Endothelial cell of umbilical vein (primary cell): ENCODE data around the gene ZNF516. TPM values are rescaled to one million over a fixed set of nuclear protein-coding genes. Genes with fewer than 3 reads are reported as not detected.

Experiments used
- BruUV-seq: library from RNA; stranded (reverse); fragments of 400-500 nt; replicated peaks from 2 replicates; lab custom pipeline; 2021; lab: Mats Ljungman, UMichigan
- CTCF ChIA-PET: fragments of 300-600, 350-600 bp; sonication (Branson Sonifier 250); formaldehyde crosslinking; loops from one replicate; lab custom pipeline; 2021; ENCODE audit warnings: antibody characterized with exemption, inconsistent platforms; lab: Charles Lee
- POLR2A ChIA-PET: fragments of 300-600, 350-600 bp; sonication (Branson Sonifier 250); formaldehyde crosslinking; loops from one replicate; lab custom pipeline; 2021; ENCODE audit warnings: antibody characterized with exemption, inconsistent platforms; lab: Charles Lee
- DNase-seq: peaks from one replicate; pipeline ENCODE4 v3.0.0-alpha.2; 2011; ENCODE audit warnings: low read depth, low spot score
- FAIRE-seq: peaks from 2 replicates; lab custom pipeline; 2011; peaks lifted over from hg19 to GRCh38; lab: Jason Lieb, UNC
- H2AFZ ChIP-seq: 2 replicates; pipeline ENCODE4 v1.6.0; 2012; ENCODE audit warnings: low read depth, low read length, control low read depth, inconsistent platforms
- H3K27ac ChIP-seq: 2 replicates; pipeline ENCODE4 v1.5.1; 2011; ENCODE audit warnings: low read depth, mild to moderate bottlenecking, control low read depth, low read length, moderate library complexity; ENCODE audit not compliant: insufficient read depth
- H3K27me3 ChIP-seq, 2 experiments: 2 replicates each; pipeline versions ENCODE4 v1.6.0 to v1.6.1; 2011; ENCODE audit warnings: low read length in 2 of 2, mixed read lengths in 1 of 2; ENCODE audit not compliant: control insufficient read depth in 2 of 2, insufficient read depth in 2 of 2
- H3K36me3 ChIP-seq, 2 experiments: 2 replicates in 1 of 2; 3 replicates in 1 of 2; pipeline ENCODE4 v1.5.1; 2011; ENCODE audit warnings: low read length in 2 of 2, mild to moderate bottlenecking in 1 of 2, moderate library complexity in 1 of 2; ENCODE audit not compliant: control insufficient read depth in 2 of 2, insufficient read depth in 2 of 2; ENCODE audit errors: extremely low read depth in 1 of 2
- H3K4me1 ChIP-seq: 3 replicates; pipeline ENCODE4 v1.5.1; 2011; ENCODE audit warnings: mild to moderate bottlenecking, low read length; ENCODE audit not compliant: control insufficient read depth, insufficient read depth; ENCODE audit errors: extremely low read depth
- H3K4me2 ChIP-seq: 2 replicates; pipeline ENCODE4 v1.6.1; 2011; ENCODE audit warnings: low read length, control low read depth, mixed read lengths; ENCODE audit not compliant: insufficient read depth
- H3K4me3 ChIP-seq, 3 experiments: fragments of 200-600 bp in 1 of 3; sonication (generic), shearing (Covaris generic) in 1 of 3; replicated peaks in 1 of 3; 2 replicates each; pipeline ENCODE4 v1.5.1; 2011 to 2016; ENCODE audit warnings: control low read depth in 3 of 3, low read length in 3 of 3, mild to moderate bottlenecking in 2 of 3, inconsistent platforms in 1 of 3, low read depth in 1 of 3, moderate library complexity in 1 of 3; ENCODE audit not compliant: insufficient read depth in 1 of 3
- H3K79me2 ChIP-seq: 2 replicates; pipeline ENCODE4 v1.6.0; 2012; ENCODE audit warnings: low read length, inconsistent platforms; ENCODE audit not compliant: control insufficient read depth, insufficient read depth
- H3K9ac ChIP-seq: replicated peaks from 2 replicates; pipeline ENCODE3; 2011; ENCODE audit warnings: low read length, control low read depth; ENCODE audit not compliant: insufficient read depth; ENCODE audit errors: extremely low read depth
- H3K9me1 ChIP-seq: replicated peaks from 3 replicates; pipeline ENCODE4 v1.6.0; 2011; ENCODE audit warnings: mild to moderate bottlenecking, low read length; ENCODE audit not compliant: control insufficient read depth, insufficient read depth; ENCODE audit errors: extremely low read depth
- H3K9me3 ChIP-seq: replicated peaks from 2 replicates; pipeline ENCODE4 v1.5.1; 2012; ENCODE audit warnings: low read length, inconsistent platforms; ENCODE audit not compliant: control insufficient read depth, insufficient read depth
- H4K20me1 ChIP-seq: replicated peaks from 2 replicates; pipeline ENCODE3; 2011; ENCODE audit warnings: mild to moderate bottlenecking, low read length; ENCODE audit not compliant: control insufficient read depth, insufficient read depth; ENCODE audit errors: extremely low read depth
- EZH2 ChIP-seq: IDR thresholded peaks from 2 replicates; pipeline ENCODE4 v1.6.1; 2012; ENCODE audit warnings: borderline replicate concordance, low read depth, mild to moderate bottlenecking, moderate library complexity, low read length, inconsistent platforms; ENCODE audit not compliant: severe bottlenecking
- FOS ChIP-seq: IDR thresholded peaks from 2 replicates; pipeline ENCODE4 v1.6.1; 2011; ENCODE audit warnings: mild to moderate bottlenecking, low read length, moderate library complexity, borderline replicate concordance; ENCODE audit not compliant: insufficient read depth
- GATA2 ChIP-seq: IDR thresholded peaks from 2 replicates; pipeline ENCODE4 v1.7.0; 2011; ENCODE audit warnings: low read depth, mild to moderate bottlenecking, moderate library complexity, mixed read lengths, low read length; ENCODE audit not compliant: insufficient read length, insufficient read depth
- JUN ChIP-seq: IDR thresholded peaks from 2 replicates; pipeline ENCODE4 v1.6.1; 2011; ENCODE audit warnings: borderline replicate concordance, low read depth; ENCODE audit not compliant: insufficient read length, insufficient read depth
- MYC ChIP-seq: IDR thresholded peaks from one replicate; pipeline ENCODE4 v1.6.1; 2011; ENCODE audit warnings: mild to moderate bottlenecking, low read depth, low read length
- POLR2A ChIP-seq: IDR thresholded peaks from 2 replicates; pipeline ENCODE4 v1.6.1; 2012; ENCODE audit warnings: low read depth, mild to moderate bottlenecking, control low read depth, low read length
- POLR2AphosphoS5 ChIP-seq: IDR thresholded peaks from 2 replicates; pipeline ENCODE4 v1.6.1; 2012; ENCODE audit warnings: low read depth, mild to moderate bottlenecking, control low read depth, low read length, moderate library complexity; ENCODE audit not compliant: insufficient read depth
- dilution Hi-C: fragments of 300-500 bp; cut with MboI; formaldehyde crosslinking; loops from one replicate; pipeline ENCODE4 v1.15.0; 2019; ENCODE audit warnings: low sequenced_read_pairs; ENCODE audit not compliant: extremely low pct_ligation_motif_present
- intact Hi-C: fragments of 100-400 bp; cut with micrococcal nuclease; formaldehyde crosslinking; loops from one replicate; pipeline ENCODE4 v1.10.0; 2022
- polyA plus RNA-seq, 4 experiments: library from polyadenylated mRNA; depleted of rRNA in 3 of 4; stranded (reverse) in 3 of 4; unstranded in 1 of 4; fragments of >200 nt; gene quantifications; 2 replicates each; pipeline versions ENCODE4 v1.2.1 to v1.2.3, GENCODE V29; 2011 to 2012; ENCODE audit warnings: missing spikeins in 1 of 4
- total RNA-seq: library from RNA; stranded (reverse); gene quantifications from 2 replicates; pipeline ENCODE4 v1.2.3, GENCODE V29; 2021
- TF ChIP-seq, protein P1 (sequence below), 2 donors: IDR thresholded peaks; 1 replicate in 1 of 2; 2 replicates in 1 of 2; pipeline ENCODE4 v1.5.1; 2011; ENCODE audit warnings: low read length in 2 of 2, mild to moderate bottlenecking in 2 of 2, moderate library complexity in 2 of 2, control low read depth in 1 of 2, inconsistent platforms in 1 of 2, low read depth in 1 of 2; ENCODE audit not compliant: insufficient read depth in 1 of 2; ENCODE audit errors: extremely low read depth in 1 of 2
- TF ChIP-seq, protein P2 (sequence below): IDR thresholded peaks from 2 replicates; pipeline ENCODE4 v1.6.1; 2011; ENCODE audit not compliant: insufficient read depth, insufficient read length

The ZNF516 gene
- total and polyA plus RNA-seq, 2 donors (not counting 3 experiments of a cell fraction or from before 2014, with no cell fraction given) = 3.6 to 19.1 TPM

DNA sequence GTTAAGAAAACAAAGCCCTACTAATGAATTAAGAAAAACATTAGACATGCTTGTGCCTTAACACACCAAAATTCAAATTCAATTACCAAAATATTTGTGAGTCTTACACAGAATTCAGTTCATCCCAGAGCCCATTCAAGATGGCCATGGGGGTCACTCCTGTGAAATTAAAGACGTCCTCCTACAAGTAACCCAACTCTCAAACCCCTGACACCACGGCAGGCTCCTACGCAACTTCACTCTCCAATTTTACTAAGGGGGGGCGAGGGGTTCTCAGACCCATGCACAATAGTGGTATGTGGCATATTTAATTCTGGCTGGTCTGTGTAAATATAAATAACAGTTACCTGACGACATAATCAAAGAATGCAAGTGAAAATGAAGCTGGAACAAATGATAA is 5.0 kb downstream of the ZNF516 start:
- Histone ChIP-seq H3K4me1 (peaks cover 20% of the 10 kb centered on the region), H2AFZ (no peak overlapping the region), H3K27me3 (peaks cover 2% of the 10 kb centered on the region in 2 experiments), H3K4me3 (no peak overlapping the region), H3K27ac (no peak overlapping the region), H4K20me1 (no peaks in the 10 kb centered on the region), H3K9me3 (no peaks in the 10 kb centered on the region), H3K9me1 (peaks cover 2% of the 10 kb centered on the region), H3K79me2 (peaks cover 4% of the 10 kb centered on the region), H3K4me2 (no peak overlapping the region), H3K36me3 (no peaks in the 10 kb centered on the region), H3K9ac (no peak overlapping the region)
- TF ChIP-seq, protein P1, sequence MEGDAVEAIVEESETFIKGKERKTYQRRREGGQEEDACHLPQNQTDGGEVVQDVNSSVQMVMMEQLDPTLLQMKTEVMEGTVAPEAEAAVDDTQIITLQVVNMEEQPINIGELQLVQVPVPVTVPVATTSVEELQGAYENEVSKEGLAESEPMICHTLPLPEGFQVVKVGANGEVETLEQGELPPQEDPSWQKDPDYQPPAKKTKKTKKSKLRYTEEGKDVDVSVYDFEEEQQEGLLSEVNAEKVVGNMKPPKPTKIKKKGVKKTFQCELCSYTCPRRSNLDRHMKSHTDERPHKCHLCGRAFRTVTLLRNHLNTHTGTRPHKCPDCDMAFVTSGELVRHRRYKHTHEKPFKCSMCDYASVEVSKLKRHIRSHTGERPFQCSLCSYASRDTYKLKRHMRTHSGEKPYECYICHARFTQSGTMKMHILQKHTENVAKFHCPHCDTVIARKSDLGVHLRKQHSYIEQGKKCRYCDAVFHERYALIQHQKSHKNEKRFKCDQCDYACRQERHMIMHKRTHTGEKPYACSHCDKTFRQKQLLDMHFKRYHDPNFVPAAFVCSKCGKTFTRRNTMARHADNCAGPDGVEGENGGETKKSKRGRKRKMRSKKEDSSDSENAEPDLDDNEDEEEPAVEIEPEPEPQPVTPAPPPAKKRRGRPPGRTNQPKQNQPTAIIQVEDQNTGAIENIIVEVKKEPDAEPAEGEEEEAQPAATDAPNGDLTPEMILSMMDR (IDR thresholded peaks at IDR 0.05; ENCODE audit: extremely low read depth in 1 of 2, insufficient read depth in 1 of 2, low read depth in 1 of 2, low read length in 2 of 2) = no peak
- TF ChIP-seq POLR2A (no peak), MYC (no peak), GATA2 (no peak), FOS (no peak), POLR2AphosphoS5 (no peak), EZH2 (no peak), JUN (no peak)
- TF ChIP-seq, protein P2, sequence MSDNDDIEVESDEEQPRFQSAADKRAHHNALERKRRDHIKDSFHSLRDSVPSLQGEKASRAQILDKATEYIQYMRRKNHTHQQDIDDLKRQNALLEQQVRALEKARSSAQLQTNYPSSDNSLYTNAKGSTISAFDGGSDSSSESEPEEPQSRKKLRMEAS = no peak
- FAIRE-seq (no peak), DNase-seq (no peak)
- intact Hi-C loops = loop anchor here (5.0 to 10.0 kb wide), 3 partner anchors 207 to 1993 kb away; partner anchors contain the start of genes CNDP2 and TSHZ1
- ChIA-PET POLR2A (no interaction called here), CTCF (interaction anchor here (0.9 to 1.2 kb wide), 4 partner anchors 9 to 131 kb away, joined by 3 to 6 read pairs (median 4); no protein-coding TSS in a partner anchor)
- BruUV-seq = no TSS peak
- dilution Hi-C loops = no loop called here
